H9 (cell line): Measurements from ENCODE around the gene NRDE2. TPM values are rescaled to one million over a fixed set of nuclear protein-coding genes. Genes with fewer than 3 reads are reported as not detected.

Source experiments
- DNase-seq: peaks from one replicate; pipeline ENCODE4 v3.0.0-alpha.2; 2017
- H2AFZ ChIP-seq: one replicate; pipeline ENCODE4 v1.6.1; 2013; ENCODE audit warnings: mild to moderate bottlenecking, low read length, control low read depth, moderate library complexity
- H2AK5ac ChIP-seq: 2 replicates; pipeline ENCODE4 v1.6.1; 2013; ENCODE audit warnings: low read length, control low read depth, mixed read lengths; ENCODE audit not compliant: insufficient read length
- H2BK120ac ChIP-seq: one replicate; pipeline ENCODE4 v1.6.1; 2013; ENCODE audit warnings: low read depth, mild to moderate bottlenecking, low read length, control low read depth, inconsistent platforms; ENCODE audit not compliant: poor library complexity, severe bottlenecking
- H2BK12ac ChIP-seq: 2 replicates; pipeline ENCODE4 v1.6.1; 2013; ENCODE audit warnings: low read length, control low read depth, mixed read lengths, low read depth; ENCODE audit not compliant: insufficient read length
- H2BK15ac ChIP-seq: 2 replicates; pipeline ENCODE4 v1.6.1; 2013; ENCODE audit warnings: low read depth, low read length, control low read depth
- H2BK20ac ChIP-seq: one replicate; pipeline ENCODE4 v1.6.1; 2013; ENCODE audit warnings: low read depth, mild to moderate bottlenecking, low read length, control low read depth, inconsistent platforms; ENCODE audit not compliant: poor library complexity, severe bottlenecking
- H2BK5ac ChIP-seq: 2 replicates; pipeline ENCODE4 v1.6.1; 2013; ENCODE audit warnings: low read length, control low read depth, mixed read lengths; ENCODE audit not compliant: insufficient read length
- H3K14ac ChIP-seq: 2 replicates; pipeline ENCODE4 v1.6.1; 2013; ENCODE audit warnings: low read length, control low read depth; ENCODE audit not compliant: insufficient read depth
- H3K18ac ChIP-seq: 2 replicates; pipeline ENCODE4 v1.6.1; 2013; ENCODE audit warnings: low read depth, mild to moderate bottlenecking, mixed read lengths, low read length, control low read depth; ENCODE audit not compliant: insufficient read length
- H3K23ac ChIP-seq: 2 replicates; pipeline ENCODE4 v1.6.1; 2013; ENCODE audit warnings: low read length, control low read depth, mixed read lengths, low read depth; ENCODE audit not compliant: insufficient read length
- H3K23me2 ChIP-seq: 2 replicates; pipeline ENCODE4 v1.6.1; 2013; ENCODE audit warnings: low read depth, mild to moderate bottlenecking, mixed read lengths, low read length, control low read depth; ENCODE audit not compliant: insufficient read length, poor library complexity, severe bottlenecking
- H3K27ac ChIP-seq: 2 replicates; pipeline ENCODE4 v1.5.1; 2013; ENCODE audit warnings: low read length, control low read depth, mixed read lengths, low read depth; ENCODE audit not compliant: insufficient read length
- H3K27me3 ChIP-seq: 2 replicates; pipeline ENCODE4 v1.6.1; 2013; ENCODE audit warnings: low read length, control low read depth, inconsistent platforms; ENCODE audit not compliant: insufficient read depth
- H3K4ac ChIP-seq: 2 replicates; pipeline ENCODE4 v1.6.1; 2013; ENCODE audit warnings: low read depth, mild to moderate bottlenecking, control low read depth, inconsistent platforms, low read length, moderate library complexity
- H3K4me1 ChIP-seq: 2 replicates; pipeline ENCODE4 v1.6.1; 2013; ENCODE audit warnings: low read length, control low read depth, inconsistent platforms; ENCODE audit not compliant: insufficient read depth
- H3K4me2 ChIP-seq: 2 replicates; pipeline ENCODE4 v1.6.1; 2013; ENCODE audit warnings: low read length, control low read depth, mixed read lengths; ENCODE audit not compliant: insufficient read length, insufficient read depth
- H3K56ac ChIP-seq: 2 replicates; pipeline ENCODE4 v1.6.1; 2013; ENCODE audit warnings: low read depth, mild to moderate bottlenecking, mixed read lengths, low read length, control low read depth; ENCODE audit not compliant: insufficient read length
- H3K79me1 ChIP-seq: 2 replicates; pipeline ENCODE4 v1.6.1; 2013; ENCODE audit warnings: low read depth, mild to moderate bottlenecking, moderate library complexity, low read length, control low read depth, inconsistent platforms; ENCODE audit not compliant: insufficient read depth, poor library complexity, severe bottlenecking
- H3K79me2 ChIP-seq: 2 replicates; pipeline ENCODE4 v1.6.1; 2013; ENCODE audit warnings: low read length, control low read depth, inconsistent platforms; ENCODE audit not compliant: insufficient read depth
- H3K9ac ChIP-seq: 2 replicates; pipeline ENCODE4 v1.6.1; 2013; ENCODE audit warnings: low read length, control low read depth, mixed read lengths; ENCODE audit not compliant: insufficient read length; ENCODE audit errors: extremely low read depth
- H3K9me3 ChIP-seq: one replicate; pipeline ENCODE4 v1.6.1; 2013; ENCODE audit warnings: low read depth, low read length, inconsistent platforms; ENCODE audit not compliant: control insufficient read depth
- H3T11ph ChIP-seq: one replicate; pipeline ENCODE4 v1.6.1; 2013; ENCODE audit warnings: mild to moderate bottlenecking, low read length, control low read depth, inconsistent platforms
- H4K20me1 ChIP-seq: one replicate; pipeline ENCODE4 v1.6.1; 2013; ENCODE audit not compliant: control insufficient read depth, insufficient read length, insufficient read depth
- H4K5ac ChIP-seq: 2 replicates; pipeline ENCODE4 v1.6.1; 2013; ENCODE audit warnings: low read depth, mild to moderate bottlenecking, mixed read lengths, low read length, control low read depth; ENCODE audit not compliant: insufficient read length
- H4K8ac ChIP-seq: replicated peaks from 2 replicates; pipeline ENCODE4 v1.6.1; 2013; ENCODE audit warnings: low read length, control low read depth, mixed read lengths, low read depth; ENCODE audit not compliant: insufficient read length
- H4K91ac ChIP-seq: 2 replicates; pipeline ENCODE4 v1.6.1; 2013; ENCODE audit warnings: low read depth, mild to moderate bottlenecking, moderate library complexity, mixed read lengths, low read length, control low read depth; ENCODE audit not compliant: insufficient read length
- H3K27ac Mint-ChIP-seq, 3 experiments: 2 replicates in 2 of 3; 3 replicates in 1 of 3; pipeline ENCODE4 v1.8.0; 2020 to 2021; ENCODE audit warnings: mixed read lengths in 3 of 3, mild to moderate bottlenecking in 1 of 3, moderate library complexity in 1 of 3
- H3K27me3 Mint-ChIP-seq: 2 replicates; pipeline ENCODE4 v1.8.0; 2021; ENCODE audit warnings: low read depth, mild to moderate bottlenecking, moderate library complexity, mixed read lengths
- H3K36me3 Mint-ChIP-seq, 3 experiments: 2 replicates in 2 of 3; 3 replicates in 1 of 3; pipeline ENCODE4 v1.8.0; 2020 to 2021; ENCODE audit warnings: low read depth in 3 of 3, mixed read lengths in 3 of 3; ENCODE audit not compliant: insufficient read depth in 1 of 3
- H3K4me1 Mint-ChIP-seq, 2 experiments: 2 replicates each; pipeline ENCODE4 v1.8.0; 2020; ENCODE audit warnings: mixed read lengths in 2 of 2
- H3K4me3 Mint-ChIP-seq, 2 experiments: 2 replicates in 1 of 2; 3 replicates in 1 of 2; pipeline ENCODE4 v1.8.0; 2020 to 2021; ENCODE audit warnings: mild to moderate bottlenecking in 2 of 2, mixed read lengths in 2 of 2, moderate library complexity in 1 of 2
- H3K9me3 Mint-ChIP-seq, 2 experiments: 2 replicates in 1 of 2; 3 replicates in 1 of 2; pipeline ENCODE4 v1.8.0; 2020; ENCODE audit warnings: mild to moderate bottlenecking in 2 of 2, mixed read lengths in 2 of 2, moderate library complexity in 1 of 2
- CTCF ChIP-seq: fragments of 200-600 bp; sonication (generic); conservative IDR thresholded peaks from 3 replicates; pipeline ENCODE4 v1.8.0; 2021; ENCODE audit warnings: antibody characterized with exemption, mild to moderate bottlenecking
- WGBS: extraction: QIAGEN DNeasy Blood & Tissue Kit; methylation state at CpG from one replicate; pipeline ENCODE4 v1.1.7; 2013; ENCODE audit warnings: missing lambda C conversion rate, low lambda C conversion rate, mixed read lengths; ENCODE audit not compliant: insufficient read length; ENCODE audit errors: extremely low coverage; 5-methylcytosine and 5-hydroxymethylcytosine counted together
- total RNA-seq: library from RNA; stranded (reverse); gene quantifications from 2 replicates; pipeline ENCODE4 v1.2.1, GENCODE V29; 2021

NRDE2 gene
- total RNA-seq, 1 experiment from 2014 or later, result 21.2 TPM

- H3K4me1 Mint-ChIP-seq, result no peaks in the 10 kb centered on the region
- H3K18ac ChIP-seq, result no peak overlapping the region
- H3K9me3 Mint-ChIP-seq, result no peaks in the 10 kb centered on the region
- H3K4me3 Mint-ChIP-seq, result no peak overlapping the region
- H4K91ac ChIP-seq, result no peak overlapping the region
- H3K36me3 Mint-ChIP-seq, result peaks cover 36 to 79% (median 66%) of the 10 kb centered on the region in 3 experiments
- no peak overlapping the region for H3K4ac ChIP-seq
- DNase-seq, result no peak
- no peak overlapping the region for H3K14ac ChIP-seq
- H2BK12ac ChIP-seq, result no peak overlapping the region
- no peak overlapping the region for H3T11ph ChIP-seq
- H3K27me3 ChIP-seq, result no peaks in the 10 kb centered on the region
- TF ChIP-seq CTCF, result no peak
- no peak overlapping the region for H4K8ac ChIP-seq
- H4K5ac ChIP-seq, result no peak overlapping the region
- H2BK5ac ChIP-seq, result no peak overlapping the region
- H3K79me1 ChIP-seq, result no peaks in the 10 kb centered on the region
- H3K27ac ChIP-seq, result no peak overlapping the region
- H3K27me3 Mint-ChIP-seq, result no peaks in the 10 kb centered on the region
- no peak overlapping the region for H3K56ac ChIP-seq
- no peaks in the 10 kb centered on the region for H3K79me2 ChIP-seq
- H2BK20ac ChIP-seq, result no peak overlapping the region
- H2AFZ ChIP-seq, result no peak overlapping the region
- no CpG with 5 or more reads among the region's 8 CpGs for WGBS
- H3K9ac ChIP-seq, result no peak overlapping the region
- no peaks in the 10 kb centered on the region for H3K23me2 ChIP-seq
- H2BK15ac ChIP-seq, result no peak overlapping the region
- H3K9me3 ChIP-seq, result no peaks in the 10 kb centered on the region
- no peak overlapping the region for H2AK5ac ChIP-seq
- H3K4me2 ChIP-seq, result no peak overlapping the region
- H3K27ac Mint-ChIP-seq, result no peak overlapping the region
- no peak overlapping the region for H3K23ac ChIP-seq
- H3K4me1 ChIP-seq, result no peaks in the 10 kb centered on the region
- no peaks in the 10 kb centered on the region for H4K20me1 ChIP-seq
- no peak overlapping the region for H2BK120ac ChIP-seq
Observed at GRCh38 chr14:90263748-90264449, 67.8 kb downstream of the NRDE2 start.
